Kidney (tissue), 14 donors: ENCODE measurements around the gene RERE. TPM values are rescaled to one million over a fixed set of nuclear protein-coding genes. Genes with fewer than 3 reads are reported as not detected.

Experiments used
- DNase-seq, 5 donors: peaks; one replicate each; pipeline ENCODE4 v3.0.0-alpha.2; 2013 to 2020
- FAIRE-seq: peaks from 2 replicates; lab custom pipeline; 2012; peaks lifted over from hg19 to GRCh38; lab: Jason Lieb, UNC
- H3K27ac ChIP-seq, 2 donors: one replicate each; pipeline ENCODE4 v1.7.0; 2013; ENCODE audit warnings: low read depth in 2 of 2, low read length in 2 of 2, inconsistent platforms in 1 of 2
- H3K27me3 ChIP-seq: one replicate; pipeline ENCODE4 v1.7.1; 2013; ENCODE audit warnings: low read length, inconsistent platforms; ENCODE audit not compliant: control insufficient read depth, insufficient read depth
- H3K36me3 ChIP-seq, 3 donors: one replicate each; pipeline versions ENCODE4 v1.7.0 to v1.7.1; 2013; ENCODE audit warnings: low read length in 3 of 3, control low read depth in 1 of 3, inconsistent platforms in 1 of 3; ENCODE audit not compliant: insufficient read depth in 3 of 3, control insufficient read depth in 2 of 3
- H3K4me1 ChIP-seq, 3 donors: one replicate each; pipeline versions ENCODE4 v1.7.0 to v1.7.1; 2013; ENCODE audit warnings: low read length in 3 of 3, inconsistent platforms in 1 of 3, low read depth in 1 of 3; ENCODE audit not compliant: control insufficient read depth in 2 of 3, insufficient read depth in 2 of 3
- H3K4me3 ChIP-seq, 3 donors: one replicate each; pipeline versions ENCODE4 v1.7.0 to v1.8.1; 2013; ENCODE audit warnings: low read length in 3 of 3, control low read depth in 1 of 3, inconsistent platforms in 1 of 3
- H3K9ac ChIP-seq, 3 donors: one replicate each; pipeline versions ENCODE4 v1.7.0 to v1.7.1; 2013; ENCODE audit warnings: low read length in 3 of 3, control low read depth in 1 of 3, inconsistent platforms in 1 of 3
- H3K9me3 ChIP-seq, 3 donors: one replicate each; pipeline versions ENCODE4 v1.7.0 to v1.7.1; 2013; ENCODE audit warnings: low read length in 3 of 3, control low read depth in 1 of 3, inconsistent platforms in 1 of 3; ENCODE audit not compliant: control insufficient read depth in 2 of 3, insufficient read depth in 1 of 3
- CTCF ChIP-seq: IDR thresholded peaks from 3 replicates; pipeline ENCODE4 v1.5.1; 2012; ENCODE audit warnings: mild to moderate bottlenecking, moderate library complexity, borderline replicate concordance; ENCODE audit not compliant: insufficient read depth; ENCODE audit errors: extremely low read depth
- intact Hi-C: fragments of 100-400 bp; cut with DNase I; formaldehyde crosslinking; loops from one replicate; pipeline ENCODE4 v1.11.1; 2022
- polyA plus RNA-seq: library from polyadenylated mRNA; stranded (reverse); fragments of 350-450 nt; fragmentation: Illumina TruSeq; extraction: RNeasy Lipid Tissue Mini Kit (QIAGEN cat#74804); gene quantifications from one replicate; pipeline ENCODE4 v1.2.3, GENCODE V29; 2014; ENCODE audit warnings: low read depth, low replicate concordance; ENCODE audit not compliant: insufficient read depth
- total RNA-seq: library from RNA; stranded (reverse); fragmentation: NEBNext Ultra II Directional; extraction: Animal tissue kit (Norgen Biotek cat#: 25700); gene quantifications from one replicate; pipeline ENCODE4 v1.2.1, GENCODE V29; 2021
- donor health status: control.
- donor health status: control.
- donor health status: control.
- donor health status: control.
- donor health status: control.
- donor health status: DM: yes; HTN: yes; CAD: no.
- donor health status: Normal renal cell carcinoma (clear cell type).

RERE gene
- total and polyA plus RNA-seq, 2 donors from 2014 or later, result 37.2 to 176 TPM

DNA sequence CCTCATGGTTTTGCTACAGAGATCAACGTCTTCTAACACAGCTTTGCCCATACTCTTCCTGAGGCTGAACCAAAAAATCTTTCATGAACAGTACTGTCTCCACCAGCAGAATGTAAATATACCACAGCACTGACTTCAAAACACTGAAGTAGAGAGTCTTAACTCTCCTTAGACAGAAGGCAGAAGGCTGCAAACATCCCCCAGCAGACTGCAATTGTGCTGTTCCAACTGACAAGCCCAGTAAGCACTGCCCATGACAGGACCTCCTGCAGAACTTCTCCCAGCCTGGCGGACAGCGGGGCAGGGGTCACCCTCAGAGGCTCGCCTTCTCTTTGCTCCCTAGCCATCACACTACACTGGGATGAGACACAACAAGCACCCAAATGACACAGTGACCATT, 218.7 kb downstream of the RERE start:
- Histone ChIP-seq H3K27ac (no peak overlapping the region), H3K27me3 (no peaks in the 10 kb centered on the region), H3K9ac (no peak overlapping the region), H3K4me3 (no peak overlapping the region), H3K4me1 (peaks cover 5 to 13% (median 12%) of the 10 kb centered on the region in 3 donors), H3K36me3 (no peaks in the 10 kb centered on the region), H3K9me3 (no peaks in the 10 kb centered on the region)
- TF ChIP-seq CTCF, result no peak
- intact Hi-C loops, result no loop called here
- FAIRE-seq, result no peak
- DNase-seq, result peak in 4 of 5 donors; percentile 29 to 74 (median 46)

GRCh38 chr1:8598060-8598724, 219.2 kb downstream of the RERE start:
- Histone ChIP-seq H3K36me3 (no peaks in the 10 kb centered on the region), H3K9ac (peak overlapping the region in 1 of 3 donors; percentile 25), H3K9me3 (no peaks in the 10 kb centered on the region), H3K27ac (peak overlapping the region in 1 of 2 donors; percentile 11), H3K27me3 (no peaks in the 10 kb centered on the region), H3K4me1 (peaks cover 5 to 13% (median 12%) of the 10 kb centered on the region in 3 donors), H3K4me3 (no peak overlapping the region)
- intact Hi-C loops, result no loop called here
- TF ChIP-seq CTCF, result peak; percentile 42
- FAIRE-seq (no peak), DNase-seq (peak in 4 of 5 donors; percentile 45 to 85 (median 62))

DNA sequence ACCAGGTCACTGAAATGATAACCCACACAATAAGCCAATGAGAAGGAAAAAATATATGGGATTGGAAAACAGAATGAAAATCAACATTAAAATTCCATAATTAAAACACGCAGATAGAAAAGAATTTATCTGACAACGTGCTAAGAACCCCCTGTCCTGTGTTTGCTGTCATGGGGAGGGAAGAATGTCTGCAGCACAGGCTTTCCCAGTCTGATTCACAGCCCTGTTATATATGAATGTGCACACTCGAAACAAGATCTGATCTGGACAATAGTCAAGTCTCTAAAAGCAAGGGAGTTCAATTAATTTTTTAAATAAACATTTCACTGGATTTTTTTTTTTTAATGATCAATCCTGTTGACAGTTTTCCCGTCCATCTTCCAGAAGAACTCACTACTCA, 220.0 kb downstream of the RERE start:
- no peak overlapping the region for H3K4me3 ChIP-seq
- no peaks in the 10 kb centered on the region for H3K9me3 ChIP-seq
- no peaks in the 10 kb centered on the region for H3K27me3 ChIP-seq
- no peak overlapping the region for H3K27ac ChIP-seq
- TF ChIP-seq CTCF, result no peak
- H3K36me3 ChIP-seq, result no peaks in the 10 kb centered on the region
- FAIRE-seq (no peak), DNase-seq (no peak)
- peaks cover 5 to 13% (median 12%) of the 10 kb centered on the region in 3 donors for H3K4me1 ChIP-seq
- intact Hi-C loops, result no loop called here
- no peak overlapping the region for H3K9ac ChIP-seq
